ENCODE data around the gene CELSR1. TPM values are rescaled to one million over a fixed set of nuclear protein-coding genes. Genes with fewer than 3 reads are reported as not detected.

Gene CELSR1
- total RNA-seq, 2 donors from 2014 or later: 24.2 to 38.2 TPM

- H3K27ac ChIP-seq: no peak overlapping the region
- H3K36me3 ChIP-seq: no peaks in the 10 kb centered on the region
- TF ChIP-seq POLR2AphosphoS5 (IDR thresholded peaks at IDR 0.05) (no peak), CTCF (IDR thresholded peaks at IDR 0.05) (no peak), POLR2A (IDR thresholded peaks at IDR 0.05) (no peak)
- intact Hi-C loops (cut with DNase I): no loop called here
- 95% methylated on average over 14 of the region's 17 CpGs for WGBS
- H3K4me3 ChIP-seq: no peak overlapping the region
- no peak for DNase-seq (ENCODE audit: low spot score)
- H3K4me1 ChIP-seq (replicated peaks): peaks cover 5% of the 10 kb centered on the region
- no peaks in the 10 kb centered on the region for H3K27me3 ChIP-seq (replicated peaks; ENCODE audit: insufficient read depth)
- no peaks in the 10 kb centered on the region for H3K9me3 ChIP-seq
Measured at GRCh38 chr22:46380581-46380980, 156.8 kb downstream of the CELSR1 start.

- intact Hi-C loops (cut with DNase I): no loop called here
- WGBS: 89% methylated on average over 19 of the region's 19 CpGs
- Histone ChIP-seq H3K4me1 (replicated peaks) (peaks cover 5% of the 10 kb centered on the region), H3K4me3 (no peak overlapping the region), H3K27me3 (replicated peaks; ENCODE audit: insufficient read depth) (no peaks in the 10 kb centered on the region), H3K9me3 (no peaks in the 10 kb centered on the region), H3K36me3 (no peaks in the 10 kb centered on the region), H3K27ac (peak overlapping the region; percentile 46 to 47)
- DNase-seq (ENCODE audit: low spot score): no peak
- TF ChIP-seq CTCF (IDR thresholded peaks at IDR 0.05) (no peak), POLR2A (IDR thresholded peaks at IDR 0.05) (no peak), POLR2AphosphoS5 (IDR thresholded peaks at IDR 0.05) (no peak)
Measured at GRCh38 chr22:46380069-46380468, 157.4 kb downstream of the CELSR1 start.

GRCh38 chr22:46379066-46379930 is 158.1 kb downstream of the CELSR1 start:
- 52% methylated on average over 29 of the region's 29 CpGs for WGBS
- no peak for TF ChIP-seq POLR2AphosphoS5 (IDR thresholded peaks at IDR 0.05)
- no peak for TF ChIP-seq CTCF (IDR thresholded peaks at IDR 0.05)
- TF ChIP-seq POLR2A (IDR thresholded peaks at IDR 0.05): no peak
- no peaks in the 10 kb centered on the region for H3K36me3 ChIP-seq
- H3K27me3 ChIP-seq (replicated peaks; ENCODE audit: insufficient read depth): no peaks in the 10 kb centered on the region
- H3K4me3 ChIP-seq: no peak overlapping the region
- DNase-seq (ENCODE audit: low spot score): no peak
- peak overlapping the region; percentile 46 to 47 for H3K27ac ChIP-seq
- H3K4me1 ChIP-seq (replicated peaks): peaks cover 11% of the 10 kb centered on the region
- intact Hi-C loops (cut with DNase I): no loop called here
- H3K9me3 ChIP-seq: no peaks in the 10 kb centered on the region

- Histone ChIP-seq H3K36me3 (no peaks in the 10 kb centered on the region), H3K4me3 (no peak overlapping the region), H3K4me1 (replicated peaks) (peaks cover 16% of the 10 kb centered on the region), H3K27me3 (replicated peaks; ENCODE audit: insufficient read depth) (no peaks in the 10 kb centered on the region), H3K9me3 (no peaks in the 10 kb centered on the region), H3K27ac (peak overlapping the region; percentile 46 to 61)
- DNase-seq (ENCODE audit: low spot score): no peak
- intact Hi-C loops (cut with DNase I): no loop called here
- 59% methylated on average over 22 of the region's 22 CpGs for WGBS
- TF ChIP-seq POLR2AphosphoS5 (IDR thresholded peaks at IDR 0.05): no peak
- TF ChIP-seq CTCF (IDR thresholded peaks at IDR 0.05): no peak
- no peak for TF ChIP-seq POLR2A (IDR thresholded peaks at IDR 0.05)
Measured at GRCh38 chr22:46378426-46379065, 158.9 kb downstream of the CELSR1 start.
